WTC11 (cell line): ENCODE data around the gene PHKB.

Source experiments
- ATF3 ChIP-seq: sonication (generic); formaldehyde crosslinking; conservative IDR thresholded peaks from 2 replicates; pipeline ENCODE4 v1.8.1; 2022; ENCODE audit warnings: mild to moderate bottlenecking, missing genetic modification reagents
- ATF6 ChIP-seq: sonication (generic); formaldehyde crosslinking; IDR thresholded peaks from 2 replicates; pipeline ENCODE4 v1.8.1; 2023; ENCODE audit warnings: mild to moderate bottlenecking, missing genetic modification reagents
- CTCF ChIP-seq: fragments of 200-600 bp; IDR thresholded peaks from 2 replicates; pipeline ENCODE4 v1.8.0; 2022; ENCODE audit warnings: antibody characterized with exemption
- ESRRA ChIP-seq: sonication (generic); formaldehyde crosslinking; IDR thresholded peaks from 2 replicates; pipeline ENCODE4 v1.8.1; 2022; ENCODE audit warnings: mild to moderate bottlenecking, missing genetic modification reagents, borderline replicate concordance
- FOXK1 ChIP-seq: sonication (generic); formaldehyde crosslinking; IDR thresholded peaks from 2 replicates; pipeline ENCODE4 v1.8.0; 2022; ENCODE audit warnings: mild to moderate bottlenecking, moderate library complexity, missing genetic modification reagents
- IRF2 ChIP-seq: sonication (generic); formaldehyde crosslinking; IDR thresholded peaks from 2 replicates; pipeline ENCODE4 v1.8.0; 2022; ENCODE audit warnings: low read depth, missing genetic modification reagents, borderline replicate concordance
- JAZF1 ChIP-seq: fragments of 250-450 bp; sonication (Bioruptor Pico); IDR thresholded peaks from 2 replicates; pipeline ENCODE4 v1.9.0; 2021; ENCODE audit warnings: moderate library complexity, mild to moderate bottlenecking, inconsistent platforms
- TEAD4 ChIP-seq: sonication (generic); formaldehyde crosslinking; IDR thresholded peaks from 2 replicates; pipeline ENCODE4 v1.8.0; 2022; ENCODE audit warnings: mild to moderate bottlenecking, missing genetic modification reagents
- ZNF671 ChIP-seq: fragments of 250-450 bp; sonication (Bioruptor Pico); IDR thresholded peaks from 2 replicates; pipeline ENCODE4 v1.8.0; 2021; ENCODE audit warnings: mild to moderate bottlenecking
- ZSCAN18 ChIP-seq: fragments of 250-450 bp; sonication (Bioruptor Pico); IDR thresholded peaks from 2 replicates; pipeline ENCODE4 v2.1.2; 2022; ENCODE audit warnings: mild to moderate bottlenecking, moderate library complexity
- TF ChIP-seq, protein P1 (sequence below): sonication (generic); formaldehyde crosslinking; IDR thresholded peaks from 2 replicates; pipeline ENCODE4 v1.8.0; 2022; ENCODE audit warnings: mild to moderate bottlenecking, missing genetic modification reagents

- no peak for TF ChIP-seq ESRRA (CRISPR knock-in tag)
- no peak for TF ChIP-seq IRF2 (CRISPR knock-in tag)
- TF ChIP-seq ATF6 (CRISPR knock-in tag), result no peak
- no peak for TF ChIP-seq ATF3 (CRISPR knock-in tag)
- TF ChIP-seq CTCF, result no peak
- no peak for TF ChIP-seq JAZF1 (CRISPR knock-in tag)
- TF ChIP-seq, protein P1, sequence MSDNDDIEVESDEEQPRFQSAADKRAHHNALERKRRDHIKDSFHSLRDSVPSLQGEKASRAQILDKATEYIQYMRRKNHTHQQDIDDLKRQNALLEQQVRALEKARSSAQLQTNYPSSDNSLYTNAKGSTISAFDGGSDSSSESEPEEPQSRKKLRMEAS (CRISPR knock-in tag), result no peak
- TF ChIP-seq ZNF671 (CRISPR knock-in tag), result no peak
- no peak for TF ChIP-seq TEAD4 (CRISPR knock-in tag)
- TF ChIP-seq FOXK1, result no peak
- no peak for TF ChIP-seq ZSCAN18 (CRISPR knock-in tag)
These were observed 265.0 kb downstream of the PHKB start for GRCh38 chr16:47726031-47726675.
